Measurements from ENCODE around the gene GHR.

Gene GHR

GRCh38 chr5:42745426-42745825, 322.2 kb downstream of the GHR start:
- DNase-seq: no peak

- DNase-seq: no peak
Observed at GRCh38 chr5:42745856-42746255, 322.6 kb downstream of the GHR start.

GRCh38 chr5:42749020-42749419, 325.8 kb downstream of the GHR start:
- DNase-seq: no peak

- DNase-seq: no peak
Observed at GRCh38 chr5:42750507-42750906, 327.3 kb downstream of the GHR start.

GRCh38 chr5:42751044-42751443, 327.8 kb downstream of the GHR start:
- no peak for DNase-seq

GRCh38 chr5:42753099-42753498, 329.9 kb downstream of the GHR start:
- DNase-seq: no peak

- DNase-seq: peak; percentile 68
Observed at GRCh38 chr5:42756606-42757601, 333.7 kb downstream of the GHR start, which contains the start of gene CCDC152. CCDC152 (plus strand) TSS chr5:42756818; CDS start chr5:42759122, 2,304 bp downstream.

- DNase-seq: no peak
Observed at GRCh38 chr5:42759456-42759855, 336.2 kb downstream of the GHR start.

GRCh38 chr5:42760426-42760825, 337.2 kb downstream of the GHR start:
- no peak for DNase-seq

- no peak for DNase-seq
Observed at GRCh38 chr5:42761791-42762190, 338.6 kb downstream of the GHR start.

GRCh38 chr5:42767491-42768105, 344.4 kb downstream of the GHR start:
- no peak for DNase-seq

- DNase-seq: no peak
Observed at GRCh38 chr5:42768106-42768504, 344.9 kb downstream of the GHR start.

GRCh38 chr5:42770003-42770402, 346.8 kb downstream of the GHR start:
- DNase-seq: no peak

All from stimulated activated CD4-positive, alpha-beta T cell treated with anti-CD3 and anti-CD28 coated beads, Interleukin-1b, Interleukin-23, amount 100 ng/mL, for 48 hours (primary cell).